GM20431 (cell line): ENCODE measurements around the gene NINJ2.

Source experiments
- in situ Hi-C: fragments of 300-500 bp; cut with MseI, MboI; formaldehyde crosslinking; loops from one replicate; pipeline ENCODE4 v1.15.0; 2020; ENCODE audit warnings: low sequenced_read_pairs; ENCODE audit not compliant: unreplicated experiment

Gene NINJ2

GRCh38 chr12:619346-619745, 43.9 kb downstream of the NINJ2 start:
- in situ Hi-C loops: no loop called here

GRCh38 chr12:618605-619004, 44.6 kb downstream of the NINJ2 start:
- in situ Hi-C loops: no loop called here

- in situ Hi-C loops: no loop called here
These were observed 45.8 kb downstream of the NINJ2 start for GRCh38 chr12:617304-617915.

- in situ Hi-C loops: no loop called here
These were observed 47.6 kb downstream of the NINJ2 start for GRCh38 chr12:615620-616019.

GRCh38 chr12:614411-614970, 48.8 kb downstream of the NINJ2 start:
- in situ Hi-C loops: no loop called here

- in situ Hi-C loops: no loop called here
These were observed 49.2 kb downstream of the NINJ2 start for GRCh38 chr12:613996-614395.

- in situ Hi-C loops: no loop called here
These were observed 50.4 kb downstream of the NINJ2 start for GRCh38 chr12:612886-613285.

GRCh38 chr12:612293-612692, 51.0 kb downstream of the NINJ2 start:
- in situ Hi-C loops: no loop called here

- in situ Hi-C loops: no loop called here
These were observed 51.5 kb downstream of the NINJ2 start for GRCh38 chr12:611721-612120.

GRCh38 chr12:608921-609320, 54.3 kb downstream of the NINJ2 start:
- in situ Hi-C loops: no loop called here

GRCh38 chr12:608413-608812, 54.8 kb downstream of the NINJ2 start:
- in situ Hi-C loops: no loop called here

GRCh38 chr12:607541-608001, 55.7 kb downstream of the NINJ2 start:
- in situ Hi-C loops: no loop called here

GRCh38 chr12:604956-605355, 58.3 kb downstream of the NINJ2 start:
- in situ Hi-C loops: no loop called here

GRCh38 chr12:602700-603068, 60.6 kb downstream of the NINJ2 start:
- in situ Hi-C loops: no loop called here

- in situ Hi-C loops: no loop called here
These were observed 61.1 kb downstream of the NINJ2 start for GRCh38 chr12:601976-602699.

- in situ Hi-C loops: no loop called here
These were observed 63.5 kb downstream of the NINJ2 start for GRCh38 chr12:599756-600155.

GRCh38 chr12:597926-598568, 65.2 kb downstream of the NINJ2 start:
- in situ Hi-C loops: no loop called here

- in situ Hi-C loops: no loop called here
These were observed 69.6 kb downstream of the NINJ2 start for GRCh38 chr12:593396-594270.

- in situ Hi-C loops: no loop called here
These were observed 71.2 kb downstream of the NINJ2 start for GRCh38 chr12:592024-592505.
